ENCODE measurements around the gene TBC1D17. TPM values are rescaled to one million over a fixed set of nuclear protein-coding genes. Genes with fewer than 3 reads are reported as not detected.

The TBC1D17 gene
- total and polyA plus RNA-seq, 5 experiments from 2014 or later, result 8.1 to 94.0 (median 17.7) TPM

GRCh38 chr19:49890349-49891311 lies 13.1 kb downstream of the TBC1D17 start:
- Mint-ChIP-seq H3K27ac (peak overlapping the region in 4 of 10 donors; percentile 15 to 75 (median 64)), H3K9me3 (no peaks in the 10 kb centered on the region), H3K4me1 (peaks cover 0 to 9% (median 1%) of the 10 kb centered on the region in 4 donors), H3K27me3 (no peaks in the 10 kb centered on the region), H3K36me3 (peaks cover 0 to 8% (median 0%) of the 10 kb centered on the region in 3 donors), H3K4me3 (peak overlapping the region; percentile 72 to 84 (median 81))
- POLR2A ChIA-PET, result interaction anchor here (0.7 to 3.0 kb wide), 5 partner anchors 14 to 173 kb away, joined by 3 to 20 read pairs (median 5); partner anchors contain the start of genes AKT1S1, ATF5, FUZ and NUP62
- ATAC-seq, result peak; percentile 86
- peak; percentile 43 to 78 (median 56) for DNase-seq

- no peaks in the 10 kb centered on the region for H3K27me3 Mint-ChIP-seq
- ATAC-seq (no peak), DNase-seq (no peak)
- H3K27ac Mint-ChIP-seq, result peak overlapping the region in 2 of 10 donors; percentile 34 to 75
- peaks cover 0 to 3% (median 0%) of the 10 kb centered on the region in 3 donors for H3K36me3 Mint-ChIP-seq
- POLR2A ChIA-PET, result interaction anchor here (3.0 kb wide), 1 partner anchor 15 kb away, joined by 20 read pairs; the partner anchor contains the start of genes AKT1S1 and TBC1D17
- H3K4me1 Mint-ChIP-seq, result peaks cover 1 to 17% (median 6%) of the 10 kb centered on the region in 4 donors
- H3K9me3 Mint-ChIP-seq, result no peaks in the 10 kb centered on the region
- peak overlapping the region in 5 of 10 donors; percentile 34 to 72 (median 48) for H3K4me3 Mint-ChIP-seq
Measured at GRCh38 chr19:49891393-49891792, 13.9 kb downstream of the TBC1D17 start.

DNA sequence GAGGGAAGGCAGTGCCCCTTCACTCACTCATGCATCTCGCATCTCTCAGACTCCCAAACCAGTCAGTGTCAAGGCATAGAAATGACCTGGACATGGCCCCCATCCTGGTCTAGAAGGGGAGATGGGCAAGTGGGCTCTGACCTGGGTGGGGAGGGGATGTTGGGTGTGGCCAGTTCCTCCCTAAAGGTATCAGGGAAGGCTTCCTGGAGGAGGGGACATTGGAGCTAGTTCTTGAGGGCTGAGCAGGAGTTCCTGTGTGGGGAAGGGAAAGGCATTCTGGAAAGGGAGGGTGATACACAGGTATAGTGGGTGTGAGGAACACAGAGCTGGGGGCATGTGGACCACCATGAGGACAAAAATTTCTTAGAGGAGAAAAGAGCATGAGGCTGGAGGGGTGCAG lies 15.2 kb downstream of the TBC1D17 start:
- peaks cover 12 to 29% (median 19%) of the 10 kb centered on the region in 4 donors for H3K4me1 Mint-ChIP-seq
- DNase-seq (no peak), ATAC-seq (no peak)
- peak overlapping the region in 4 of 10 donors; percentile 4 to 93 (median 57) for H3K27ac Mint-ChIP-seq
- no peaks in the 10 kb centered on the region for H3K27me3 Mint-ChIP-seq
- peak overlapping the region in 3 of 10 donors; percentile 9 to 59 (median 14) for H3K4me3 Mint-ChIP-seq
- peaks cover 0 to 3% (median 0%) of the 10 kb centered on the region in 3 donors for H3K36me3 Mint-ChIP-seq
- POLR2A ChIA-PET, result interaction anchor here (0.5 to 1.5 kb wide), 3 partner anchors 15 to 122 kb away, joined by 4 to 7 read pairs (median 4); partner anchors contain the start of genes AKT1S1 and TBC1D17
- H3K9me3 Mint-ChIP-seq, result no peaks in the 10 kb centered on the region

DNA sequence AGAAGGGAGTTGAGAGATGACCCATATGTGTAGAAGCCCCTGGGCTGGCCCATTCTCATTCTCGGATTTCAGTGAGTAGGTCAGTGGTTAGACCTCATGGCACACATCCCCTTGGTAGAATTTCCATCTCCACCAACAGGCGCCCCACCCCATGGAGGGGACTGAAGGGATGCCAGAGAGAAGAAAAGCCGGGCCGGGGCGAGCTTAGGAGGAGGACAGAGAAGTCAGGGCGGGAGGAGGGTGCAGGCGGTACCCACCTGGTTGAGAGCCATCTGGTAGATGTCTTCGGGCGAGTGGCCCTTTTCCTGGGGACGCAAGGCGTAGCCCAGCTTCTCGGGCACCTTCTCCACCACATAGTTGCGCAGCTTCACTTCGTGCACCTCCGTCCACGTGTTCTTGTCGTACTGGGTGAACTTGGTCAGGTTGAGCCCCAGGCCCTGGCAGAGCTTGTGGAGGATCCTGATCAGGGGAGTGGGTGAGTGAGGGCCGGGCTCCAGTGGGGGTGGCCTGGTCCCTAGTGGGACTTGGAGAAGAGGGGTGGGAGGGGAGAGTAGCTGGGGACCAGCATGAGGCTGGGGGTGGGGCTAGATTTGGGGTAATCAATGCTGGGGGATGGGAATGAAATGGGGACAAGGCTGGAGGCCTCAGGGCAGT lies 16.6 kb downstream of the TBC1D17 start:
- H3K27ac Mint-ChIP-seq, result peak overlapping the region in 3 of 10 donors; percentile 40 to 73 (median 65)
- no peaks in the 10 kb centered on the region for H3K27me3 Mint-ChIP-seq
- no peak for DNase-seq
- H3K4me3 Mint-ChIP-seq, result no peak overlapping the region
- peaks cover 13 to 32% (median 23%) of the 10 kb centered on the region in 4 donors for H3K4me1 Mint-ChIP-seq
- no peaks in the 10 kb centered on the region for H3K9me3 Mint-ChIP-seq
- ATAC-seq, result no peak
- no peaks in the 10 kb centered on the region for H3K36me3 Mint-ChIP-seq
- POLR2A ChIA-PET, result interaction anchor here (1.1 to 3.0 kb wide), 3 partner anchors 17 to 35 kb away, joined by 3 to 9 read pairs (median 4); partner anchors contain the start of genes AKT1S1, ATF5, NUP62 and TBC1D17

GRCh38 chr19:49894879-49895565 lies 17.5 kb downstream of the TBC1D17 start:
- POLR2A ChIA-PET, result interaction anchor here (1.1 to 3.0 kb wide), 2 partner anchors 34 to 36 kb away, joined by 3 to 9 read pairs; partner anchors contain the start of genes ATF5 and NUP62
- no peak for DNase-seq
- Mint-ChIP-seq H3K4me3 (peak overlapping the region in 1 of 10 donors; percentile 28), H3K27ac (peak overlapping the region in 5 of 10 donors; percentile 40 to 87 (median 48)), H3K4me1 (peaks cover 13 to 32% (median 23%) of the 10 kb centered on the region in 4 donors), H3K27me3 (no peaks in the 10 kb centered on the region), H3K36me3 (no peaks in the 10 kb centered on the region), H3K9me3 (no peaks in the 10 kb centered on the region)
- no peak for ATAC-seq

DNA sequence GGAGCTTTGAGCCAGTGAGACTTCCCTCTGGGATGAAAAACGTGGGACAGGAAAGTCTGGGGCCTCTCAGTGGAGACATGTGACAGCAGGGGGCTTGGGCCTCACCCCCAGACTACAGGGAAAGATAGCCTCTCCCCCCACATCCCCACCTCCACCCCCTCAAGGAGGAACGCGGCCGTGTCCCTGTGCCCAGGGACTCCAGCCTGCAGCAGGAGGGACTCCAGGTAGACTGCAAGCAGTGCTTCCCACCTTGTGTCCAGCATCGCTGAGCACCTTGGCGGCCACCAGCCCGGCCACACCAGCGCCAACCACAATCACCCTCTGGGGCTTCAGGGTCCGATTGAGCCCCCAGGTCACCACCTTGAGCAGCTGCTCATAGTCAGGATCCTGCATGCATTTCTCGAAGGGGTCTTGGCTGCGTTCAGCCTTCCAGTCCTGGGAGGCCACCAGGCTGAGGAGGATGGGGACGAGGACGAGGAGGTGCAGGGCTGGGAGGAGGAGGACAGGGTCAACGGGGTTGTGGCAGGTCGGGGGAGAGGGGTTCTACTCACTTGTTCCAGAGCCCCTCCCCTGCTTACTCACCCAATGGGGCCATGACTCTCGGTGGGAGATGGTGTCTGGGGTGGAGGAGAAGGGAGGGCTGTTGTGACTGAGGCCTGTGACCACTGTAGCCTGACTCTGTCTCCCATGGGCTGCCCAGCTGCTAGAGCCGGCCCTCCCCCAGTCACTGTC lies 18.2 kb downstream of the TBC1D17 start:
- no peaks in the 10 kb centered on the region for H3K9me3 Mint-ChIP-seq
- peak overlapping the region in 6 of 10 donors; percentile 48 to 98 (median 88) for H3K27ac Mint-ChIP-seq
- DNase-seq (no peak), ATAC-seq (no peak)
- H3K36me3 Mint-ChIP-seq, result no peaks in the 10 kb centered on the region
- H3K4me3 Mint-ChIP-seq, result peak overlapping the region in 1 of 10 donors; percentile 82
- POLR2A ChIA-PET, result interaction anchor here (1.0 to 3.0 kb wide), 3 partner anchors 26 to 37 kb away, joined by 3 to 9 read pairs (median 3); partner anchors contain the start of genes ATF5 and NUP62
- H3K27me3 Mint-ChIP-seq, result no peaks in the 10 kb centered on the region
- peaks cover 13 to 29% (median 23%) of the 10 kb centered on the region in 4 donors for H3K4me1 Mint-ChIP-seq

GRCh38 chr19:49896863-49897621 lies 19.5 kb downstream of the TBC1D17 start, which contains the start of gene IL4I1:
TSS of gene IL4I1 (minus strand) at chr19:49896887. CDS start at chr19:49896160, 727 bp downstream.
- H3K36me3 Mint-ChIP-seq, result no peaks in the 10 kb centered on the region
- POLR2A ChIA-PET, result interaction anchor here (1.0 to 3.0 kb wide), 4 partner anchors 20 to 32 kb away, joined by 3 to 9 read pairs (median 4); partner anchors contain the start of genes AKT1S1, ATF5, NUP62 and TBC1D17
- peaks cover 13 to 29% (median 23%) of the 10 kb centered on the region in 4 donors for H3K4me1 Mint-ChIP-seq
- H3K27me3 Mint-ChIP-seq, result no peaks in the 10 kb centered on the region
- H3K9me3 Mint-ChIP-seq, result no peaks in the 10 kb centered on the region
- DNase-seq (peak in 7 of 10 donors; percentile 29 to 60 (median 43)), ATAC-seq (peak; percentile 71 to 72)
- H3K4me3 Mint-ChIP-seq, result peak within 1 kb of the TSS; percentile 50 to 88 (median 78)
- H3K27ac Mint-ChIP-seq, result peak within 1 kb of the TSS; percentile 78 to 98 (median 90)

DNA sequence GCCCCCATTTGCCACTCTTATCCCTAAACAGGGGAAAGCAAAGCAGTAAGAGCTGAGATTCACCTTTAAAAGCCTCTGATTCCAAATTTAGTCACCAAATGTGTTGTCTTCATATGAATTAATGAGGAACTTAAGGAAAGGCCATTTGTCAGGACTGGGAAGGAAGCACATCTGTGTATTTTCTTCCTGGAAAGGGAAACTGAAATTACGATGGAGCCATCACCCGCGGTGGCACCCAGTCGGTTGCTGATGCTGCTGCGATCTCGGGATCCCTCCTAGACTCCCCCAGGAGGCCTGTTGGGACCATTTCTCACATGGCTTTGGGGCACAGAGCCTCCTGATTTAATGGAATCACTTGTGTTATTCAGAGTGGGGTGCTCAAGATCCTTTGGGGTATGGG lies 26.6 kb downstream of the TBC1D17 start:
- DNase-seq (no peak), ATAC-seq (no peak)
- peak overlapping the region in 2 of 10 donors; percentile 15 to 20 for H3K27ac Mint-ChIP-seq
- peak overlapping the region in 1 of 10 donors; percentile 36 for H3K4me3 Mint-ChIP-seq
- no peaks in the 10 kb centered on the region for H3K27me3 Mint-ChIP-seq
- peaks cover 0 to 22% (median 0%) of the 10 kb centered on the region in 3 donors for H3K36me3 Mint-ChIP-seq
- peaks cover 2 to 22% (median 11%) of the 10 kb centered on the region in 4 donors for H3K4me1 Mint-ChIP-seq
- POLR2A ChIA-PET, result no interaction called here
- H3K9me3 Mint-ChIP-seq, result no peaks in the 10 kb centered on the region

GRCh38 chr19:49906879-49907564 lies 29.5 kb downstream of the TBC1D17 start:
- Mint-ChIP-seq H3K4me3 (no peak overlapping the region), H3K27me3 (no peaks in the 10 kb centered on the region), H3K27ac (peak overlapping the region in 3 of 10 donors; percentile 3 to 54 (median 53)), H3K4me1 (peaks cover 5 to 39% (median 22%) of the 10 kb centered on the region in 4 donors), H3K9me3 (no peaks in the 10 kb centered on the region), H3K36me3 (peaks cover 0 to 28% (median 0%) of the 10 kb centered on the region in 3 donors)
- DNase-seq (no peak), ATAC-seq (no peak)
- POLR2A ChIA-PET, result interaction anchor here (0.5 to 1.1 kb wide), 3 partner anchors 22 to 105 kb away, joined by 3 read pairs; partner anchors contain the start of genes ATF5 and NUP62

Data from naive thymus-derived CD8-positive, alpha-beta T cell (primary cell).